IMR-90 (cell line): ENCODE data around the gene TP73. TPM values are rescaled to one million over a fixed set of nuclear protein-coding genes. Genes with fewer than 3 reads are reported as not detected.

Experiments
- ATAC-seq: fragments of 200-7000 bp; cut with Tn5 transposase; 2 replicates; pipeline ENCODE4 v1.9.1; 2020; ENCODE audit warnings: low read depth, mild to moderate bottlenecking, moderate library complexity
- BruUV-seq: library from RNA; stranded (reverse); fragments of 400-500 nt; replicated peaks from 2 replicates; lab custom pipeline; 2021; lab: Mats Ljungman, UMichigan
- CTCF ChIA-PET: fragments of 300-600 bp; formaldehyde crosslinking; extraction: SDS; loops from one replicate; lab custom pipeline; 2021; ENCODE audit warnings: antibody characterized with exemption; lab: Yijun Ruan, JAX
- POLR2A ChIA-PET: fragments of 300-600 bp; sonication (Branson Sonifier 250); formaldehyde crosslinking; loops from one replicate; lab custom pipeline; 2022; ENCODE audit warnings: antibody characterized with exemption; ENCODE audit not compliant: unreplicated experiment; lab: Charles Lee
- DNase-seq: peaks from one replicate; pipeline ENCODE4 v3.0.0; 2013
- H2AFZ ChIP-seq: replicated peaks from 2 replicates; pipeline ENCODE3; 2013; ENCODE audit warnings: low read length, mild to moderate bottlenecking; ENCODE audit not compliant: poor library complexity
- H2AK5ac ChIP-seq: 2 replicates; pipeline ENCODE4 v1.6.1; 2013; ENCODE audit warnings: low read depth, low read length, inconsistent platforms
- H2AK9ac ChIP-seq: replicated peaks from 2 replicates; pipeline ENCODE3; 2013; ENCODE audit warnings: mild to moderate bottlenecking, low read depth, low read length, moderate library complexity; ENCODE audit not compliant: poor library complexity
- H2BK120ac ChIP-seq: 2 replicates; pipeline ENCODE4 v1.6.1; 2013; ENCODE audit warnings: low read depth, low read length, inconsistent platforms
- H2BK15ac ChIP-seq: 3 replicates; pipeline ENCODE4 v1.6.1; 2013; ENCODE audit warnings: low read depth, low read length, inconsistent platforms
- H2BK20ac ChIP-seq: 2 replicates; pipeline ENCODE4 v1.6.1; 2013; ENCODE audit warnings: low read depth, mild to moderate bottlenecking, inconsistent platforms, low read length, moderate library complexity
- H2BK5ac ChIP-seq: 2 replicates; pipeline ENCODE4 v1.6.1; 2013; ENCODE audit warnings: mild to moderate bottlenecking, low read depth, low read length, inconsistent platforms; ENCODE audit not compliant: poor library complexity, severe bottlenecking
- H3K14ac ChIP-seq: replicated peaks from 2 replicates; pipeline ENCODE4 v1.6.1; 2013; ENCODE audit warnings: low read depth, low read length, inconsistent platforms
- H3K18ac ChIP-seq: 2 replicates; pipeline ENCODE4 v1.6.1; 2013; ENCODE audit warnings: low read depth, low read length, control low read depth
- H3K23ac ChIP-seq: 2 replicates; pipeline ENCODE4 v1.6.1; 2013; ENCODE audit warnings: low read depth, low read length, inconsistent platforms
- H3K27ac ChIP-seq: 2 replicates; pipeline ENCODE4 v1.5.1; 2013; ENCODE audit warnings: mild to moderate bottlenecking, control low read depth, low read length; ENCODE audit not compliant: insufficient read depth
- H3K27me3 ChIP-seq: 2 replicates; pipeline ENCODE4 v1.6.1; 2013; ENCODE audit warnings: low read length; ENCODE audit not compliant: control insufficient read depth, insufficient read depth
- H3K36me3 ChIP-seq: 2 replicates; pipeline ENCODE4 v1.6.1; 2013; ENCODE audit warnings: low read length, mixed read lengths; ENCODE audit not compliant: control insufficient read depth, insufficient read depth
- H3K4ac ChIP-seq: 2 replicates; pipeline ENCODE4 v1.6.1; 2013; ENCODE audit warnings: low read depth, low read length, inconsistent platforms
- H3K4me1 ChIP-seq: 2 replicates; pipeline ENCODE4 v1.6.1; 2013; ENCODE audit warnings: low read length, mixed read lengths; ENCODE audit not compliant: control insufficient read depth, insufficient read depth
- H3K4me2 ChIP-seq: 2 replicates; pipeline ENCODE4 v1.6.1; 2013; ENCODE audit warnings: low read depth, mild to moderate bottlenecking, control low read depth, low read length, moderate library complexity
- H3K4me3 ChIP-seq: 2 replicates; pipeline ENCODE4 v1.5.1; 2013; ENCODE audit warnings: low read depth, mild to moderate bottlenecking, control low read depth, low read length, moderate library complexity; ENCODE audit not compliant: insufficient read depth
- H3K56ac ChIP-seq: 2 replicates; pipeline ENCODE4 v1.6.1; 2013; ENCODE audit warnings: low read length, inconsistent platforms; ENCODE audit not compliant: insufficient read depth; ENCODE audit errors: extremely low read depth
- H3K79me1 ChIP-seq, 2 experiments: 2 replicates each; pipeline ENCODE4 v1.6.1; 2013; ENCODE audit warnings: low read length in 2 of 2, inconsistent platforms in 1 of 2, low read depth in 1 of 2
- H3K9ac ChIP-seq: 2 replicates; pipeline ENCODE4 v1.6.1; 2013; ENCODE audit warnings: low read depth, low read length, control low read depth
- H3K9me1 ChIP-seq: 2 replicates; pipeline ENCODE4 v1.6.1; 2013; ENCODE audit warnings: low read length, inconsistent platforms; ENCODE audit not compliant: insufficient read depth
- H3K9me3 ChIP-seq: 2 replicates; pipeline ENCODE4 v1.6.1; 2013; ENCODE audit warnings: low read length; ENCODE audit not compliant: control insufficient read depth, insufficient read depth
- H4K20me1 ChIP-seq: 2 replicates; pipeline ENCODE4 v1.6.1; 2013; ENCODE audit warnings: low read length, inconsistent platforms; ENCODE audit not compliant: insufficient read depth
- H4K5ac ChIP-seq: 2 replicates; pipeline ENCODE4 v1.6.1; 2013; ENCODE audit warnings: mild to moderate bottlenecking, low read depth, low read length, control low read depth
- H4K8ac ChIP-seq, 2 experiments: 2 replicates each; pipeline ENCODE4 v1.6.1; 2013; ENCODE audit warnings: low read depth in 2 of 2, low read length in 2 of 2, control low read depth in 1 of 2, inconsistent platforms in 1 of 2
- H4K91ac ChIP-seq: 2 replicates; pipeline ENCODE4 v1.6.1; 2013; ENCODE audit warnings: low read depth, low read length, inconsistent platforms; ENCODE audit not compliant: insufficient read depth
- BHLHE40 ChIP-seq: fragments of 150-350 bp; IDR thresholded peaks from 2 replicates; pipeline ENCODE4 v1.6.1; 2016; ENCODE audit warnings: mild to moderate bottlenecking, low read depth, low read length
- CEBPB ChIP-seq: IDR thresholded peaks from 2 replicates; pipeline ENCODE4 v1.6.1; 2012; ENCODE audit warnings: low read depth, low read length, improper control_type of control experiment
- CHD1 ChIP-seq: IDR thresholded peaks from 2 replicates; pipeline ENCODE4 v1.6.1; 2012; ENCODE audit warnings: low read depth, low read length, improper control_type of control experiment
- CTCF ChIP-seq: conservative IDR thresholded peaks from 2 replicates; pipeline ENCODE4 v1.5.1; 2012; ENCODE audit warnings: mild to moderate bottlenecking, low read depth, low read length, improper control_type of control experiment
- ELK1 ChIP-seq: fragments of 150-350 bp; IDR thresholded peaks from 2 replicates; pipeline ENCODE4 v1.6.1; 2016; ENCODE audit warnings: low read depth, mild to moderate bottlenecking, low read length, moderate library complexity, borderline replicate concordance
- FOS ChIP-seq: fragments of 150-350 bp; IDR thresholded peaks from 2 replicates; pipeline ENCODE4 v1.6.1; 2016; ENCODE audit warnings: low read depth, low read length
- MAFK ChIP-seq: IDR thresholded peaks from 2 replicates; pipeline ENCODE4 v1.6.1; 2012; ENCODE audit warnings: low read depth, low read length, improper control_type of control experiment
- MAZ ChIP-seq: IDR thresholded peaks from 2 replicates; pipeline ENCODE4 v1.6.1; 2012; ENCODE audit warnings: low read depth, mild to moderate bottlenecking, low read length, improper control_type of control experiment, moderate library complexity, borderline replicate concordance
- MXI1 ChIP-seq: IDR thresholded peaks from 2 replicates; pipeline ENCODE4 v1.6.1; 2012; ENCODE audit warnings: low read depth, mild to moderate bottlenecking, low read length, moderate library complexity, borderline replicate concordance
- NFE2L2 ChIP-seq: fragments of 150-350 bp; IDR thresholded peaks from 2 replicates; pipeline ENCODE4 v1.6.1; 2016; ENCODE audit warnings: low read depth, mild to moderate bottlenecking, low read length
- POLR2A ChIP-seq: IDR thresholded peaks from 2 replicates; pipeline ENCODE4 v1.6.1; 2012; ENCODE audit warnings: mild to moderate bottlenecking, low read depth, low read length
- RAD21 ChIP-seq: IDR thresholded peaks from 2 replicates; pipeline ENCODE4 v1.6.1; 2012; ENCODE audit warnings: low read length, improper control_type of control experiment
- RCOR1 ChIP-seq: IDR thresholded peaks from 2 replicates; pipeline ENCODE4 v1.6.1; 2012; ENCODE audit warnings: mild to moderate bottlenecking, low read length, improper control_type of control experiment; ENCODE audit not compliant: insufficient replicate concordance
- RFX5 ChIP-seq: IDR thresholded peaks from 2 replicates; pipeline ENCODE4 v1.8.0; 2012; ENCODE audit warnings: low read depth, mild to moderate bottlenecking, low read length, moderate library complexity
- SMC3 ChIP-seq: fragments of 150-350 bp; IDR thresholded peaks from 2 replicates; pipeline ENCODE4 v1.6.1; 2016; ENCODE audit warnings: low read depth, mild to moderate bottlenecking, antibody characterized with exemption, low read length, moderate library complexity
- USF2 ChIP-seq: fragments of 150-350 bp; IDR thresholded peaks from 2 replicates; pipeline ENCODE4 v1.6.1; 2017; ENCODE audit warnings: mild to moderate bottlenecking, antibody characterized with exemption, low read length, low read depth
- WGBS, 2 experiments: methylation state at CpG; one replicate each; pipeline versions ENCODE4 v1.1.5 to v1.1.7; 2013; ENCODE audit warnings: missing lambda C conversion rate in 2 of 2; ENCODE audit not compliant: insufficient read length in 1 of 2; ENCODE audit errors: extremely low coverage in 2 of 2; 5-methylcytosine and 5-hydroxymethylcytosine counted together
- dilution Hi-C: fragments of 300-500 bp; cut with HindIII; formaldehyde crosslinking; loops from one replicate; pipeline ENCODE4 v1.14.3; 2018; ENCODE audit warnings: low sequenced_read_pairs; ENCODE audit not compliant: unreplicated experiment
- in situ Hi-C: fragments of 300-500 bp; cut with MboI; formaldehyde crosslinking; loops from 3 replicates; pipeline ENCODE4 v1.14.3; 2019; ENCODE audit warnings: low sequenced_read_pairs, inconsistent platforms, mixed read lengths
- intact Hi-C: fragments of 100-400 bp; cut with micrococcal nuclease; formaldehyde crosslinking; loops from 2 replicates; pipeline ENCODE4 v1.10.0; 2022
- polyA plus RNA-seq, 3 experiments: library from polyadenylated mRNA; depleted of rRNA; stranded (reverse); fragments of >200 nt; gene quantifications; 2 replicates each; pipeline ENCODE4 v1.2.3, GENCODE V29; 2012; ENCODE audit warnings: low replicate concordance in 1 of 3
- total RNA-seq: library from RNA; depleted of rRNA; stranded (reverse); fragments of >200 nt; gene quantifications from 2 replicates; pipeline ENCODE4 v1.2.3, GENCODE V29; 2012

Gene TP73
- total and polyA plus RNA-seq, 2 of the 4 experiments (the other 2 are of a cell fraction): not detected

GRCh38 chr1:3636080-3636479, 16.2 kb upstream of the TP73 start:
- WGBS, 2 experiments: 90% methylated on average over 9 of the region's 14 CpGs; no CpG with 5 or more reads in 1 of the 2 experiments
- H3K27me3 ChIP-seq: no peaks in the 10 kb centered on the region

More at GRCh38 chr1:3636080-3636479, 16.2 kb upstream of the TP73 start:
- no peaks in the 10 kb centered on the region for H3K9me1 ChIP-seq
- peaks cover 60% of the 10 kb centered on the region for H3K36me3 ChIP-seq
- no peak overlapping the region for H2AFZ ChIP-seq
- no peak overlapping the region for H2BK120ac ChIP-seq
- H3K27ac ChIP-seq: no peak overlapping the region
- no peaks in the 10 kb centered on the region for H3K9me3 ChIP-seq
- H3K23ac ChIP-seq: no peak overlapping the region
- TF ChIP-seq SMC3 (no peak), CTCF (no peak), RAD21 (no peak), USF2 (no peak), MAZ (no peak), RFX5 (no peak), MXI1 (no peak), RCOR1 (no peak), BHLHE40 (no peak), MAFK (no peak), FOS (no peak), CHD1 (no peak), ELK1 (no peak), NFE2L2 (no peak), POLR2A (no peak), CEBPB (no peak)
- no peak overlapping the region for H3K4me3 ChIP-seq
- dilution Hi-C loops (no loop called here), in situ Hi-C loops (no loop called here), intact Hi-C loops (no loop called here)
- H3K14ac ChIP-seq: no peak overlapping the region
- no peak overlapping the region for H2AK9ac ChIP-seq
- CTCF ChIA-PET: no interaction called here
- no peak overlapping the region for H2BK20ac ChIP-seq
- no peak overlapping the region for H3K4me2 ChIP-seq
- no peak overlapping the region for H3K9ac ChIP-seq
- POLR2A ChIA-PET: no interaction called here
- H2BK15ac ChIP-seq: no peak overlapping the region
- 0 out of 4 replicates have a peak, but pooled peaks cover 0 to 1% of the 10 kb centered on the region in 2 experiments for H3K79me1 ChIP-seq
- DNase-seq (no peak), ATAC-seq (no peak)
- H2BK5ac ChIP-seq: no peak overlapping the region
- no peak overlapping the region for H4K91ac ChIP-seq
- BruUV-seq: no TSS peak
- no peak overlapping the region for H3K18ac ChIP-seq
- no peak overlapping the region for H2AK5ac ChIP-seq
- H3K4me1 ChIP-seq: no peaks in the 10 kb centered on the region
- no peak overlapping the region for H4K8ac ChIP-seq
- H4K20me1 ChIP-seq: no peaks in the 10 kb centered on the region
- no peak overlapping the region for H4K5ac ChIP-seq
- H3K4ac ChIP-seq: no peak overlapping the region
- H3K56ac ChIP-seq: no peak overlapping the region
